Kidney epithelial cell (primary cell): Measurements from ENCODE around the gene KLHL26. TPM values are rescaled to one million over a fixed set of nuclear protein-coding genes. Genes with fewer than 3 reads are reported as not detected.
"Not testable (repeated sequence)": the region's sequence is repeated elsewhere in the genome, so short reads cannot be mapped to it uniquely, and the experiment has no call there.

Source experiments
- DNase-seq: peaks from one replicate; pipeline ENCODE4 v3.0.0-alpha.2; 2010; ENCODE audit warnings: low read depth
- H3K27me3 ChIP-seq: 2 replicates; pipeline ENCODE4 v1.6.0; 2011; ENCODE audit warnings: low read length; ENCODE audit not compliant: control insufficient read depth, insufficient read depth
- H3K36me3 ChIP-seq: 2 replicates; pipeline ENCODE4 v1.5.1; 2011; ENCODE audit warnings: low read length; ENCODE audit not compliant: control insufficient read depth, insufficient read depth
- H3K4me3 ChIP-seq: 2 replicates; pipeline ENCODE4 v1.5.1; 2011; ENCODE audit warnings: low read depth, mild to moderate bottlenecking, control low read depth, low read length
- total RNA-seq: library from RNA; depleted of rRNA; stranded (reverse); fragments of >200 nt; gene quantifications from 2 replicates; pipeline ENCODE4 v1.2.3, GENCODE V29; 2015
- TF ChIP-seq, protein P1 (sequence below): IDR thresholded peaks from 2 replicates; pipeline ENCODE4 v1.5.1; 2011; ENCODE audit warnings: mild to moderate bottlenecking, moderate library complexity, low read length, control low read depth, inconsistent platforms; ENCODE audit not compliant: insufficient read depth, poor library complexity, severe bottlenecking

Gene KLHL26
- total RNA-seq, 1 donor from 2014 or later: 7.5 TPM

DNA sequence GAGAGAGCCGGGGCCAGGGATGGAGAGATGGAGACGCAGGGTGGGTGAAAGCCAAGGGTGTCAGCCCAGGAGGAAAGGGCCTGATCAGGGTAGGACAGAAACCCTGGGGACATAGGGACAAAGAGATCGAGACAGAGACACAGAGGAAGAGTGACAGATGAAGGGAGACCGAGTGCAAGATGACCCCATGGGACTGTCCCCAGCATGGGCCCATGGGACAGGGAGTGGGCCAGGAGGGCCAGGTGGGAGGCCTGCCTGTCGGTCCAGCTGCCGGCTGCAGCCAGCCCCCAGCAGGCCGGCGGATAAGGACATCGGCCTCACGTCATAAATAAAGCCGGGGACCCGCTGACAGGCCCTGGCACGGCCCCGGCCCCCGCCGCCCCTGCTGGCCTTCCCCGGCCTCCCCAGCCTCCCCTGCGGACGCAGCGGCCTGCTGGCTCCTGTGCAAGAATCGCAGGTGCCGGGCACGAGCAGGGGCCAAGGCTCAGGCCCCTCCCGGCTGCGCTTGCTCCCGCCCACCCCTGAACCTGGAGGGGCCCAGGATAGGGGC lies 41.9 kb upstream of the KLHL26 start:
- no peak for DNase-seq
- no peak overlapping the region for H3K4me3 ChIP-seq
- H3K36me3 ChIP-seq: no peaks in the 10 kb centered on the region
- H3K27me3 ChIP-seq: peaks cover 30% of the 10 kb centered on the region
- TF ChIP-seq, protein P1, sequence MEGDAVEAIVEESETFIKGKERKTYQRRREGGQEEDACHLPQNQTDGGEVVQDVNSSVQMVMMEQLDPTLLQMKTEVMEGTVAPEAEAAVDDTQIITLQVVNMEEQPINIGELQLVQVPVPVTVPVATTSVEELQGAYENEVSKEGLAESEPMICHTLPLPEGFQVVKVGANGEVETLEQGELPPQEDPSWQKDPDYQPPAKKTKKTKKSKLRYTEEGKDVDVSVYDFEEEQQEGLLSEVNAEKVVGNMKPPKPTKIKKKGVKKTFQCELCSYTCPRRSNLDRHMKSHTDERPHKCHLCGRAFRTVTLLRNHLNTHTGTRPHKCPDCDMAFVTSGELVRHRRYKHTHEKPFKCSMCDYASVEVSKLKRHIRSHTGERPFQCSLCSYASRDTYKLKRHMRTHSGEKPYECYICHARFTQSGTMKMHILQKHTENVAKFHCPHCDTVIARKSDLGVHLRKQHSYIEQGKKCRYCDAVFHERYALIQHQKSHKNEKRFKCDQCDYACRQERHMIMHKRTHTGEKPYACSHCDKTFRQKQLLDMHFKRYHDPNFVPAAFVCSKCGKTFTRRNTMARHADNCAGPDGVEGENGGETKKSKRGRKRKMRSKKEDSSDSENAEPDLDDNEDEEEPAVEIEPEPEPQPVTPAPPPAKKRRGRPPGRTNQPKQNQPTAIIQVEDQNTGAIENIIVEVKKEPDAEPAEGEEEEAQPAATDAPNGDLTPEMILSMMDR: no peak

DNA sequence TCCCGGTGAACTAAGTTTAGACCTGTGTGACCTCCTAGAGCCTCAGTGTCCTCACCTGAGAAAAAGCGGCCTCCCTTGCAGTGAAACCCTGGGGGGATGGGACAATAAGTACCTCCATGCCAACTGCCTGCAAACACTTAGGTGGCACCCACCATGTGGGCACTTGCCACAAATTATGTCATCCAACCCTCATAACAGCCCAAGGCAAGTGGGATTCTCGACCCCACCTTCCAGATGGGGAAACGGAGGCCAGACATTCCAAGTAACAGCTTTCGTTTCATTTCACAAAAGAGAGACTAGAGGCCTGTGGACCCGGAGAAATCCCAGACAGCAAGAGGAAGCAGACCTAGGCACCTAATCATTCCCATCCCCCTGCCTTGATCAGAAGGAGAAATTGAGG lies 41.4 kb upstream of the KLHL26 start:
- Histone ChIP-seq H3K36me3 (no peaks in the 10 kb centered on the region), H3K27me3 (peaks cover 30% of the 10 kb centered on the region), H3K4me3 (no peak overlapping the region)
- TF ChIP-seq, protein P1: no peak
- no peak for DNase-seq

DNA sequence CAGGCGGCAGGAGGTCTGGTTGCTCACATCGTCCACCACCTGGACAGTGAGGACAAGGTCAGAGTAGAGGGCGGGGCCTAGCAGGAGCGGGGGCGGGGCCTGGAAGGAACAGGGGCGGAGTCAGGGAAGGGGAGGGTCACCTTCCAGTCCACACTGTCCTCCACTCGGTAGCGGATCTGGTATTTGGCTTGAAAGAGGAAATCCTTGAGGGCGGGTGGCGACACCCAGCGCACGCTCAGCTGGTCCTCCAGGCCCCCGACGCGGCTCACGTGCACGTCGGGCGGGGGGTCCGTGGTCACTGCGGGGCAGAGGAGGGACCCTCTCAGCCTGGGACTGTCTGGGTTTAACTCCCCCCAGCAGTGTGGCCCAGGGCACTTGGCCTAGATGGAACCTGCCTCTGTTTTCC lies 40.1 kb upstream of the KLHL26 start:
- H3K4me3 ChIP-seq: no peak overlapping the region
- H3K36me3 ChIP-seq: no peaks in the 10 kb centered on the region
- H3K27me3 ChIP-seq: peaks cover 30% of the 10 kb centered on the region
- TF ChIP-seq, protein P1: no peak
- no peak for DNase-seq

DNA sequence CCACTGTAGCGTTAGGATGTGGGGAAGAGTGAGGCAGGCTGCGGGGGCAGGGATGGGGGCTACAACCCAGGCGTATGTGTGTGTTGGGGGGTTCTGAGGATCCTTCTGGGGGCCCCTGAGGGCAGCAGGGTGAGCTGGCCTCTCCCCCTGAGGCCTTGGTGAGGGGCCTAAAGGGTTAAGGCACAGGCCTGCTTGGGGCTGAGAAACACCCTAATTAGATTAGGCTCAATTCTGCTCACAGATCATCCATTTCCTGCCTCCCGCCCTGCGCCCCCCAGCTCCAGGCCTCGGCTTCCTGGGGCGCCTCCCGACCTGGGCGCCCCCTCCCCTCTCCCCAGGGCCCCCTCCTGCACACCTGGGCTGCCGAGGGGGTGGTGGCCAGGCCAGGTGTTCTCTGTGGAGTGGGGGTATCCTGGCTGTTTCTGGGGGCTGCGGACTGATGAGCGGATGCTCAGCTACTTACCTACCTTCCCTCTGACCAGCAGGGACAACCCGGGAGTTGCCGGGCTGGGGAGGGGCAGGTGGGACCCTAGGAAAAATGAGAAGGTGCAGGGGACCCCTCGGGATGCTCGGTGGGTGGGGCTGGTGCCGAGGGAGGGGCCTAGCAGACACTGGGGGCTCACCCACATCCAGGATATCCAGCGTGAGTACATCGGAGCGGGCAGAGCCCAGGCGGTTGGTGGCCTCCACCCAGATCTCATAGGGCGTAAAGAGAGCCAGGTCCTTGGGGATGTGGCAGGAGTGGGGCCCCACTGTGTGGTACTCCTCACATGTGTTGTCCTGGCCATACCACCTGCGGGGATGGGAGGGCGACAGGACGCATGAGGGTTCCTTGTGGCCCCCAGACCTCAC lies 38.8 kb upstream of the KLHL26 start:
- H3K36me3 ChIP-seq: no peaks in the 10 kb centered on the region

DNA sequence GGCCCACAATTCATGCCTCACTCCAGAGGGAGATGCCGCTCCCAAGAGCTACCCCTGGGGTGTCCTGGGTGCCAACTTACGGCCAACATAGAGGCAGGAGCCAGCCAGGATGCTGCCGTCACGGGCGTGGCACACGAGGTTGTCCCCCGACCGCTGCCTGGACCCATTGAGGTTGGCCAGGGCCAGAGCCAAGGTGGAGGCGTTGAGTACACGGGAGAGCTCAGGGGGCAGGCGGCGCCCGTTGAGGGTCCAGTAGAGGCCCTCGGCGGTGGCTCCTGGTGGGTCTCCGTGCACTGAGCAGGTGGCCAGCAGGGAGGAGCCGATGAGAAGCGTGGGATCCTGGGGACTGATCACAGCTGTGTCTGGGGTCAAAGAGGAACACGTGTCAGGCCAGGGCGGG lies 37.3 kb upstream of the KLHL26 start:
- Histone ChIP-seq H3K27me3 (peaks cover 47% of the 10 kb centered on the region), H3K4me3 (no peak overlapping the region), H3K36me3 (no peaks in the 10 kb centered on the region)
- no peak for DNase-seq
- TF ChIP-seq, protein P1: no peak

More for the DNA sequence above, 38.8 kb upstream of the KLHL26 start:
- Histone ChIP-seq H3K27me3 (peaks cover 33% of the 10 kb centered on the region), H3K4me3 (no peak overlapping the region)
- DNase-seq: no peak
- TF ChIP-seq, protein P1: no peak

DNA sequence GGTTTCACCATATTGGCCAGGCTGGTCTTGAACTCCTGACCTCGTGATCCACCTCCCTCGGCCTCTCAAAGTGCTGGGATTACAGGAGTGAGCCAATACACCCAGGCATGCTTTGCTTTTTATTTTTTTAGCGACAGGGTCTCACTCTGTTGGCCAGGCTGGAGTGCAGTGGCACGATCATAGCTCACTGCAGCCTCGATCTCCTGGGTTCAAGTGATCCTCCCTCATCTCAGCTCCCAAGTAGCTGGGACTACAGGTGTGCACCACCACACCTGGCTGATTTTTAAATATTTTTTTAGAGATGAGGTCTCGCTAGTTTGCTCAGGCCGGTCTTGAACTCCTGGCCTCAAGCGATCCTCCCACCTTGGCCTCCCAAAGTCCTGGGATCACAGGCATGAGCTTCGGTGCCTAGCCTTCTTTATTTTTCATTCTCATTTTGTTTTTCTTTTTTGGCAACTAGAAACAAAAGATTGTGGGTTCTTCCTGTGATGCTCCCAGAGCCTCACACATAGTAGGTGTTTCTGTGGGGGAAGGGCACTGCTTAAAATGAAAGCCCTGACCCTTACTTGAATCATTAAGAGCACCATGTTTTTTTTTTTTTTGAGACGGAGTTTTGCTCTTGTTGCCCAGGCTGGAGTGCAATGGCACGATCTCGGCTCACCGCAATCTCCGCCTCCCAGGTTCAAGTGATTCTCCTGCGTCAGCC lies 36.0 kb upstream of the KLHL26 start:
- H3K27me3 ChIP-seq: peaks cover 53% of the 10 kb centered on the region
- H3K36me3 ChIP-seq, DNase-seq, H3K4me3 ChIP-seq: not testable (repeated sequence)
